ENCODE data around the gene KCNK18. TPM values are rescaled to one million over a fixed set of nuclear protein-coding genes. Genes with fewer than 3 reads are reported as not detected.

KCNK18 gene
- total and polyA plus RNA-seq, 4 experiments from 2014 or later = not detected

- H3K27me3 ChIP-seq (ENCODE audit: insufficient read depth, low read length) = no peaks in the 10 kb centered on the region
- H3K27ac ChIP-seq (ENCODE audit: low read depth, low read length) = no peak overlapping the region
- no peaks in the 10 kb centered on the region for H3K36me3 Mint-ChIP-seq
- no peak overlapping the region for H3K4me3 ChIP-seq (ENCODE audit: low read length in 2 of 2)
- ChIA-PET CTCF (ENCODE audit: partially characterized antibody) (interaction anchor here (2.0 kb wide), 1 partner anchor 34 kb away, joined by 6 read pairs; no protein-coding TSS in a partner anchor), POLR2A (ENCODE audit: partially characterized antibody) (no interaction called here)
- intact Hi-C loops (cut with micrococcal nuclease) = no loop called here
- H3K27ac Mint-ChIP-seq = no peak overlapping the region
- no peaks in the 10 kb centered on the region for H3K4me1 ChIP-seq (ENCODE audit: insufficient read depth, low read length)
- peaks cover 18 to 24% of the 10 kb centered on the region in 2 donors for H3K27me3 Mint-ChIP-seq
- H3K9me3 ChIP-seq (ENCODE audit: control insufficient read depth in 1 of 2, low read length in 2 of 2) = no peaks in the 10 kb centered on the region
- no peak overlapping the region for H3K4me3 Mint-ChIP-seq
- no peak for DNase-seq
- H3K9me3 Mint-ChIP-seq = no peaks in the 10 kb centered on the region
- no peaks in the 10 kb centered on the region for H3K36me3 ChIP-seq (ENCODE audit: insufficient read depth, low read length)
- no peaks in the 10 kb centered on the region for H3K4me1 Mint-ChIP-seq
These were observed 53.1 kb downstream of the KCNK18 start for GRCh38 chr10:117250411-117250810.

- Mint-ChIP-seq H3K4me3 (no peak overlapping the region), H3K27me3 (peaks cover 15 to 23% of the 10 kb centered on the region in 2 donors), H3K4me1 (no peaks in the 10 kb centered on the region), H3K36me3 (no peaks in the 10 kb centered on the region), H3K27ac (no peak overlapping the region), H3K9me3 (no peaks in the 10 kb centered on the region)
- intact Hi-C loops (cut with micrococcal nuclease) = no loop called here
- H3K36me3 ChIP-seq (ENCODE audit: insufficient read depth, low read length) = no peaks in the 10 kb centered on the region
- no peaks in the 10 kb centered on the region for H3K9me3 ChIP-seq (ENCODE audit: control insufficient read depth in 1 of 2, low read length in 2 of 2)
- POLR2A ChIA-PET (ENCODE audit: partially characterized antibody) = interaction anchor here (0.6 kb wide), 1 partner anchor 83 kb away, joined by 3 read pairs; no protein-coding TSS in a partner anchor
- no peak for DNase-seq
- H3K27me3 ChIP-seq (ENCODE audit: insufficient read depth, low read length) = no peaks in the 10 kb centered on the region
- CTCF ChIA-PET (ENCODE audit: partially characterized antibody) = no interaction called here
- H3K27ac ChIP-seq (ENCODE audit: low read depth, low read length) = no peak overlapping the region
- H3K4me1 ChIP-seq (ENCODE audit: insufficient read depth, low read length) = no peaks in the 10 kb centered on the region
- no peak overlapping the region for H3K4me3 ChIP-seq (ENCODE audit: low read length in 2 of 2)
These were observed 56.6 kb downstream of the KCNK18 start for GRCh38 chr10:117253908-117254307.

GRCh38 chr10:117254338-117254737, 57.0 kb downstream of the KCNK18 start:
- Mint-ChIP-seq H3K4me3 (no peak overlapping the region), H3K27ac (no peak overlapping the region)
- CTCF ChIA-PET (ENCODE audit: partially characterized antibody) = no interaction called here

GRCh38 chr10:117254774-117255735, 57.8 kb downstream of the KCNK18 start:
- Histone ChIP-seq H3K27me3 (ENCODE audit: insufficient read depth, low read length) (no peaks in the 10 kb centered on the region), H3K4me3 (ENCODE audit: low read length in 2 of 2) (no peak overlapping the region), H3K27ac (ENCODE audit: low read depth, low read length) (no peak overlapping the region), H3K36me3 (ENCODE audit: insufficient read depth, low read length) (no peaks in the 10 kb centered on the region), H3K9me3 (ENCODE audit: control insufficient read depth in 1 of 2, low read length in 2 of 2) (no peaks in the 10 kb centered on the region), H3K4me1 (ENCODE audit: insufficient read depth, low read length) (no peaks in the 10 kb centered on the region)
- no peak overlapping the region for H3K4me3 Mint-ChIP-seq
- no peak overlapping the region for H3K27ac Mint-ChIP-seq
- peaks cover 20 to 29% of the 10 kb centered on the region in 2 donors for H3K27me3 Mint-ChIP-seq
- intact Hi-C loops (cut with micrococcal nuclease) = no loop called here
- POLR2A ChIA-PET (ENCODE audit: partially characterized antibody) = interaction anchor here (0.6 kb wide), 1 partner anchor 82 kb away, joined by 3 read pairs; no protein-coding TSS in a partner anchor
- no peaks in the 10 kb centered on the region for H3K36me3 Mint-ChIP-seq
- no peaks in the 10 kb centered on the region for H3K9me3 Mint-ChIP-seq
- CTCF ChIA-PET (ENCODE audit: partially characterized antibody) = no interaction called here
- no peaks in the 10 kb centered on the region for H3K4me1 Mint-ChIP-seq
- DNase-seq = no peak

More at GRCh38 chr10:117254338-117254737, 57.0 kb downstream of the KCNK18 start:
- Histone ChIP-seq H3K9me3 (ENCODE audit: control insufficient read depth in 1 of 2, low read length in 2 of 2) (no peaks in the 10 kb centered on the region), H3K4me1 (ENCODE audit: insufficient read depth, low read length) (no peaks in the 10 kb centered on the region), H3K27me3 (ENCODE audit: insufficient read depth, low read length) (no peaks in the 10 kb centered on the region), H3K27ac (ENCODE audit: low read depth, low read length) (no peak overlapping the region), H3K36me3 (ENCODE audit: insufficient read depth, low read length) (no peaks in the 10 kb centered on the region), H3K4me3 (ENCODE audit: low read length in 2 of 2) (no peak overlapping the region)
- POLR2A ChIA-PET (ENCODE audit: partially characterized antibody) = interaction anchor here (0.6 kb wide), 1 partner anchor 83 kb away, joined by 3 read pairs; no protein-coding TSS in a partner anchor
- Mint-ChIP-seq H3K9me3 (no peaks in the 10 kb centered on the region), H3K36me3 (no peaks in the 10 kb centered on the region), H3K27me3 (peaks cover 17 to 25% of the 10 kb centered on the region in 2 donors), H3K4me1 (no peaks in the 10 kb centered on the region)
- intact Hi-C loops (cut with micrococcal nuclease) = no loop called here
- no peak for DNase-seq

- no peak overlapping the region for H3K4me3 ChIP-seq (ENCODE audit: low read length in 2 of 2)
- ChIA-PET CTCF (ENCODE audit: partially characterized antibody) (no interaction called here), POLR2A (ENCODE audit: partially characterized antibody) (no interaction called here)
- H3K27me3 ChIP-seq (ENCODE audit: insufficient read depth, low read length) = no peaks in the 10 kb centered on the region
- H3K9me3 ChIP-seq (ENCODE audit: control insufficient read depth in 1 of 2, low read length in 2 of 2) = no peaks in the 10 kb centered on the region
- H3K4me1 ChIP-seq (ENCODE audit: insufficient read depth, low read length) = no peaks in the 10 kb centered on the region
- Mint-ChIP-seq H3K4me1 (no peaks in the 10 kb centered on the region), H3K9me3 (no peaks in the 10 kb centered on the region), H3K4me3 (no peak overlapping the region), H3K27ac (no peak overlapping the region), H3K36me3 (no peaks in the 10 kb centered on the region), H3K27me3 (peaks cover 27 to 33% of the 10 kb centered on the region in 2 donors)
- DNase-seq = no peak
- no peak overlapping the region for H3K27ac ChIP-seq (ENCODE audit: low read depth, low read length)
- H3K36me3 ChIP-seq (ENCODE audit: insufficient read depth, low read length) = no peaks in the 10 kb centered on the region
- intact Hi-C loops (cut with micrococcal nuclease) = no loop called here
These were observed 58.7 kb downstream of the KCNK18 start for GRCh38 chr10:117255835-117256460.

GRCh38 chr10:117256910-117257309, 59.6 kb downstream of the KCNK18 start:
- no peaks in the 10 kb centered on the region for H3K9me3 Mint-ChIP-seq
- no peaks in the 10 kb centered on the region for H3K36me3 Mint-ChIP-seq
- no peak for DNase-seq
- H3K27me3 Mint-ChIP-seq = peaks cover 27 to 29% of the 10 kb centered on the region in 2 donors
- H3K4me3 Mint-ChIP-seq = no peak overlapping the region
- no peaks in the 10 kb centered on the region for H3K4me1 Mint-ChIP-seq
- no peaks in the 10 kb centered on the region for H3K27me3 ChIP-seq (ENCODE audit: insufficient read depth, low read length)
- H3K9me3 ChIP-seq (ENCODE audit: control insufficient read depth in 1 of 2, low read length in 2 of 2) = no peaks in the 10 kb centered on the region
- no peak overlapping the region for H3K27ac Mint-ChIP-seq
- H3K4me1 ChIP-seq (ENCODE audit: insufficient read depth, low read length) = no peaks in the 10 kb centered on the region
- no peak overlapping the region for H3K4me3 ChIP-seq (ENCODE audit: low read length in 2 of 2)
- no peaks in the 10 kb centered on the region for H3K36me3 ChIP-seq (ENCODE audit: insufficient read depth, low read length)
- CTCF ChIA-PET (ENCODE audit: partially characterized antibody) = no interaction called here
- H3K27ac ChIP-seq (ENCODE audit: low read depth, low read length) = no peak overlapping the region
- POLR2A ChIA-PET (ENCODE audit: partially characterized antibody) = no interaction called here
- intact Hi-C loops (cut with micrococcal nuclease) = no loop called here

- H3K4me1 Mint-ChIP-seq = no peaks in the 10 kb centered on the region
- no peak for DNase-seq
- Histone ChIP-seq H3K9me3 (ENCODE audit: control insufficient read depth in 1 of 2, low read length in 2 of 2) (no peaks in the 10 kb centered on the region), H3K4me3 (ENCODE audit: low read length in 2 of 2) (no peak overlapping the region), H3K36me3 (ENCODE audit: insufficient read depth, low read length) (no peaks in the 10 kb centered on the region), H3K27me3 (ENCODE audit: insufficient read depth, low read length) (no peaks in the 10 kb centered on the region), H3K4me1 (ENCODE audit: insufficient read depth, low read length) (no peaks in the 10 kb centered on the region), H3K27ac (ENCODE audit: low read depth, low read length) (no peak overlapping the region)
- intact Hi-C loops (cut with micrococcal nuclease) = no loop called here
- ChIA-PET CTCF (ENCODE audit: partially characterized antibody) (no interaction called here), POLR2A (ENCODE audit: partially characterized antibody) (no interaction called here)
- H3K36me3 Mint-ChIP-seq = no peaks in the 10 kb centered on the region
- H3K27ac Mint-ChIP-seq = no peak overlapping the region
- H3K9me3 Mint-ChIP-seq = no peaks in the 10 kb centered on the region
- no peak overlapping the region for H3K4me3 Mint-ChIP-seq
- peaks cover 31% of the 10 kb centered on the region in 2 donors for H3K27me3 Mint-ChIP-seq
These were observed 60.4 kb downstream of the KCNK18 start for GRCh38 chr10:117257721-117258120.
